22Rv1 (cell line): ENCODE data around the gene KRTAP13-3.

Experiments used
- CTCF ChIP-seq: fragments of 450-650 bp; IDR thresholded peaks from 2 replicates; pipeline ENCODE4 v1.5.1; 2017; ENCODE audit warnings: mild to moderate bottlenecking
- ZFX ChIP-seq: fragments of 450-650 bp; IDR thresholded peaks from 2 replicates; pipeline ENCODE4 v1.6.1; 2017; ENCODE audit warnings: antibody characterized with exemption, borderline replicate concordance

GRCh38 chr21:30447056-30447455 lies 21.3 kb upstream of the KRTAP13-3 start:
- TF ChIP-seq CTCF (no peak), ZFX (no peak)
